GM18498 (cell line): ENCODE data around the gene CNNM1.

Source experiments
- ATAC-seq: cut with Tn5 transposase; IDR thresholded peaks from one replicate; pipeline ENCODE4 v1.9.1; 2021; ENCODE audit warnings: mild to moderate bottlenecking, moderate library complexity; ENCODE audit not compliant: unreplicated experiment

Gene CNNM1

GRCh38 chr10:99337311-99337811 is 8.2 kb downstream of the CNNM1 start:
- no peak for ATAC-seq

DNA sequence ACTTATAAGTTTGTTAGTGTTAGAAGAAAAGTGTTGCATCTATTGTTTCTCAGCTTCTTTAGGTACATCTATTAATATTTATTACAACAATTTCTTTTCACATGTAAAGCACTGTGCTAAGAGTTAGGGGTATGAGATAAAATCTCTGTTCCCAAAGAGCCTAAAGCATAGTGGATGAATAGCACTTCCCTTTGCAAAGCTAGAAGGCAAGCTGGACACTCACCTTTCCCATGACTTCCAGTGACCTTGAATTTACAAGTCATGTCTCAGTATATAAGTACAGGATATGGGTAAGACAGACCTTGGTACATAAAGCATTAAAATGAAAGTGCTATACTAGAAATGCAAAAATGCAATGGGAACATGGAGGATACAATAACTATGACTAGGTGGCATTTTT is 8.7 kb downstream of the CNNM1 start:
- no peak for ATAC-seq

DNA sequence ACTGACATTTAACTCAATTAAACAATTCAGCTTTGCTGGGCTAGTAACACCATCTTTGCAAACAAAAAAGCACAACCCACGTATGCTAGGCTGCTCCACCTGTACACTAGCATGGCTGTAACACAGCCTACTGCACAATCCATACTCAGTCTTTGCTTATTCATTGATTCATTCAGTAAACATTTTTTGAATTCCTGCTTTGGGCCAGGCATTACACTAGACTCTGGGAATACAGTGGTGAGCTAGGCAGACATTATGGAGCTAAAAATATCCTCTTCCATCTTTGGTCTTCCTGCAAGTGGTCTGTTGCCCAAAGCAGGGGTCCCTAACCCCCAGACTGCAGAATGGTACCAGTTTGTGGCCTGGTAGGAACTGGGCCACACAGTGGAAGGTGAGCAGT is 9.9 kb downstream of the CNNM1 start:
- no peak for ATAC-seq

DNA sequence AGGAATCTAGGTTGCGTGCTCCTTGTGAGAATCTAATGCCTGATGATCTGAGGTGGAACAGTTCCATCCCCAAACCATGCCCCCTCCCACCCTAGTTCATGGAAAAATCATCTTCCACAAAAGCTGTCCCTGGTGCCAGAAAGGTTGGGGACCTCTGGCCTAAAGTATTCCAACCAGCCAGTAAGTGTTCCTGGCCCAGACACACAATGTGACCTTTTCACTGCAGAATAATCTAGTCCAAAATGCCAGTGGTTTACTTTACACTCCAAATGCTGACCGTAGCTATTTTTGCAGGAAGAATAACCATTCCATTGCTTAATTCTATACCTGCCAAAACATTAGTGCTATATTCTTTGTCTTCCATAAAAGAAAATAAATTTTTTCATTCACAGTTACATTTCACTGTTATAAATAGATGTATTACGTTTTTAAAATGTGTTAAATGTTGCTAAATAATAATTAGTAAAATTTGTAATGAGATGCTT is 10.4 kb downstream of the CNNM1 start:
- ATAC-seq, result no peak

- no peak for ATAC-seq
Measured at GRCh38 chr10:99340650-99341049, 11.5 kb downstream of the CNNM1 start.

DNA sequence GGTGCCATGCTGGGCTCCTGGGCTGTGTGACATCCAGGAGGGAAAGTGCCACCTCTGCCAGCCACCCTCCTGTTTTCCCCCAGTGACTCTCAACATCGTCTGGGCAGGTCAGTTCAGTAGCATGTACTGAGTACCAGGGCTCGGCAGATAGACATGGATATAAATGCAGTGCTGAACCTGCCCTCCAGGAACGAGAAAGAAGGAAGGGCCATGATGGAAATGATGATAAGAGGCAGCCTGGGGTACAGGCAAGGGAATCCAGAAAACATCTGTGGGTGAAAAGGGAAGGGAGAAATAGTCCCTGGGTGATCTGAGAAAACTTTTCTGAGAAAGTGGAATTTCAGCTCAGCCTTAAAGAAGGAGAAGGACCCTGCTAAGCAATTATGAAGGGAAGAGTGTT is 12.1 kb downstream of the CNNM1 start:
- no peak for ATAC-seq

GRCh38 chr10:99341860-99342490 is 12.8 kb downstream of the CNNM1 start:
- ATAC-seq, result peak; percentile 40

GRCh38 chr10:99343262-99343661 is 14.1 kb downstream of the CNNM1 start:
- ATAC-seq, result no peak

- no peak for ATAC-seq
Measured at GRCh38 chr10:99344715-99345114, 15.6 kb downstream of the CNNM1 start.

GRCh38 chr10:99345350-99345749 is 16.2 kb downstream of the CNNM1 start:
- ATAC-seq, result peak; percentile 48

- ATAC-seq, result no peak
Measured at GRCh38 chr10:99346247-99346646, 17.1 kb downstream of the CNNM1 start.

GRCh38 chr10:99347672-99348071 is 18.5 kb downstream of the CNNM1 start:
- no peak for ATAC-seq

GRCh38 chr10:99353182-99353581 is 24.0 kb downstream of the CNNM1 start:
- no peak for ATAC-seq

- ATAC-seq, result no peak
Measured at GRCh38 chr10:99357691-99358090, 28.5 kb downstream of the CNNM1 start.

DNA sequence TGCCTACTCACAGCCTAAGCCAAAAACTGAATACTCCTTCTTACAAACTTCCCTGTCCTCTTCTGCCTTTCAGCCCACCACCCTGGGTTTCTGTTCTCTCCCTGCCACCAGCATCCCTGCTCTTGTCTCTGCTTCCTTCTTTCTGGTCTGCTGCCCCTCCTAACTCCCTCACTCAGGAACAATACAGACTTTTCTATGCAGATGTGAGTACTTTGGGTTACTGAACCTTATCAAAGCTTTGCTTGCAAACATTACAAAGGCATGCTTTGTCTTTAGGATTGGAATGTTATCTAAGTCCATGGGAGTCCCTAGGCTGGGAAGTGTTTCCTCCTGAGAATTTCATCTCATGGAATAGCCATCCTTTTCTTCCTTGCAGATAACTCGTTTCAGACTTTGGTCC is 28.9 kb downstream of the CNNM1 start:
- no peak for ATAC-seq

DNA sequence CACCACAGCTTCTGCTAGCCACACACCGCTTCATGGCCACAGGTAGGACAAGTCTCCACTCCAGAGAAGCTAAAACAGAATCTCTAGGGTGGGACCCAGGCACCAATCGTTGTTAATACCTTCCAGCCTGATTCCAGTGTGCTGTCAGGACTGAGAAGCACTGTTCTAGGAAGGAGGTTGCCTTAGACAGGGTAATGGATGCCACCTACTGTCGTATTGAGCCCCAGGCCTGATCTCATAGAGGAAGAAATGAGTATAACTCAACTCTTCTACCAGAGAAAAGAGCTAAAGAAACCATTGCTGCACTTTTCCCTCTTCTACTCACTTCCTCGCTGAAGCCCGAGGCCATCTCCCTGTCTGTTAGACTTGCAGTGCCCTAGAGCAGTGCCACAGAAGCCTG is 31.8 kb downstream of the CNNM1 start:
- no peak for ATAC-seq

DNA sequence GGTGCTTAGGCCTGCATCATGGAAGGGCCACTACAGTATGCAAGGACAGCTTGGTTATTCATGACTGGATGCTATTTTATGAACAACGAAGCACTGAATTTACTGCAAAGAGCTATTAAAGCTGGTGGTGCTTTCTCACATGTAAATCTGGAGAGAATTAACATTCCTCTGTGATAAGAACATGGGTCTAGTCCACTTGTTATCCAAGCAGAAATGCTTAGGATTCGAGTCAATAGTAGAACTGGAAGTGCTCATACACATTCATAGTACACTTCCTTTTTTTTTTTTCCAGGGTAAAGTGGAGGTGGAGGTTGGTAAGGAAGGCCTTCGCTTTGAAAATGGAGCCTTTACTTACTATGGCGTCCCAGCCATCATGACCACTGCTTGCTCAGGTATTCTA is 35.0 kb downstream of the CNNM1 start:
- ATAC-seq, result no peak

DNA sequence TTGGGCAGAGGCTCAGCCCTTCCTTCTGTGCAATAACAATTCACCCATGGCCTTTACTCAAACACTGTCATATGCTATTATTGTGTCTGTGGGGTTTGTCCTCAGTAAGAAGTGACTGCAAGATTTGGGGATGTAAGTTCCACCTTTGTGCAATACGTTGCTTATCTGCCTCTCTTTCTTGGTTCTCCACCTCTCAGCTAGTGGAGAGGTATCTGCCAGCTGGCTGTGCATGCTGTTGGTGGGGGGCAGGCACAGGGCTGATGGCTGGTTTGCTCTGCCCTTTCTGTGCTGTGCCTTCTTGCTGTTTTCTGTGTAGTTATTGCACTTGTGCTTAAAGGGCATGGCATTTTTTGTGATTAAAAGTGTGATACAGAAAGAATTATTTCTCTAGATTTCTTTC is 36.2 kb downstream of the CNNM1 start:
- ATAC-seq, result no peak

GRCh38 chr10:99365736-99366135 is 36.6 kb downstream of the CNNM1 start:
- no peak for ATAC-seq

DNA sequence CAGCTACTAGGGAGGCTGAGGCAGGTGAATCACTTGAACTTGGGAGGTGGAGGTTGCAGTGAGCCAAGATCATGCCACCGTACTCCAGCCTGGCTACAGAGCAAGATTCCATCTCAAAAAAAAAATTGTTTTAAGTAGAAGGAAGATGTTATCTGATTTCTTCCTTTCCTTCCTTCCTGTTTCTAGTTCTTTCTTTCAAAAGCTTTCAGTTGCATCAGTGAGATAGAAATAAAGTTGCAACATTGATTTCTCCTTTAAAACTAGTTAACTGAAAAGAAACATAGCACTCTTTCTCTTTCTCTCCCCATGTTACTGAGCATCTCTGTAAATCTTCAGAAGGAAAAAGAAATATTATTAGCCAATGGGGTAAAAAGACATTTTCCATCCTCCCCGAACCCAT is 37.5 kb downstream of the CNNM1 start:
- no peak for ATAC-seq

DNA sequence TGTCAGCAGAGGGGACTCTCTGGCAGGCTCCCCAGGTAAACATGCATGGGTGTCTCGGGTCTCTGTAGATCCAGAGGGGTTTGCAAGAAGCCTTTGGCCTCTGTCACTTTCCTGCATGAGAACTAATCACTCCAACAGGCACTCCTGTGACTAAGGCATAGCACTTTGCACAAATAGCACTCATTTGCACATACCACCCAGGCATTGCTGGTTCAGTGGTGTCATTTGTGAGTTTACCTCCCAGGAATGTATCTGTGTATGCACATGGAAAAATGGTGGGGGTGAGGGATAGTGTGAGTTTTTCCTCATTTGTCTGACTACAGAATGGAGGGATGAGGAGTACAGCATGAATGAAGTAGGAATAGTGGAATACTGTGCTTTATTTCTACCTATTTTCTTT is 39.5 kb downstream of the CNNM1 start:
- ATAC-seq, result no peak

- no peak for ATAC-seq
Measured at GRCh38 chr10:99369126-99369525, 40.0 kb downstream of the CNNM1 start.

GRCh38 chr10:99369551-99369950 is 40.4 kb downstream of the CNNM1 start:
- no peak for ATAC-seq
